HCT116 (cell line): Measurements from ENCODE around the gene LCN1. TPM values are rescaled to one million over a fixed set of nuclear protein-coding genes. Genes with fewer than 3 reads are reported as not detected.
"Not testable (repeated sequence)": the region's sequence is repeated elsewhere in the genome, so short reads cannot be mapped to it uniquely, and the experiment has no call there.

ENCODE experiments used
- ATAC-seq: fragments of 200-7000 bp; cut with Tn5 transposase; 2 replicates; pipeline ENCODE4 v1.9.1; 2020; ENCODE audit warnings: mild to moderate bottlenecking, moderate library complexity
- BruUV-seq: library from RNA; stranded (reverse); fragments of 400-500 nt; replicated peaks from 2 replicates; lab custom pipeline; 2021; lab: Mats Ljungman, UMichigan
- CTCF ChIA-PET: fragments of 300-600 bp; sonication (Branson Sonifier 250); formaldehyde crosslinking; loops from one replicate; lab custom pipeline; 2021; ENCODE audit warnings: antibody characterized with exemption; lab: Charles Lee
- POLR2A ChIA-PET: fragments of 300-600, 350-600 bp; sonication (Branson Sonifier 250); formaldehyde crosslinking; loops from one replicate; lab custom pipeline; 2021; ENCODE audit warnings: antibody characterized with exemption; lab: Charles Lee
- RAD21 ChIA-PET, 2 experiments: fragments of 300-600 bp; sonication (Branson Sonifier 250); formaldehyde crosslinking; loops; one replicate each; lab custom pipeline; 2023; ENCODE audit warnings: low total read pairs in 2 of 2; ENCODE audit not compliant: uncharacterized antibody in 2 of 2, unreplicated experiment in 2 of 2, low non-redundant PET in 1 of 2; lab: Charles Lee
- DNase-seq: peaks from one replicate; pipeline ENCODE4 v3.0.0-alpha.2; 2010; ENCODE audit warnings: low read depth, low spot score
- H2AFZ ChIP-seq: fragments of 200-600 bp; shearing (Covaris generic), sonication (generic); 2 replicates; pipeline ENCODE4 v1.6.1; 2017; ENCODE audit warnings: low read depth, mixed run types, mixed read lengths, antibody characterized with exemption, low read length; ENCODE audit not compliant: poor library complexity, severe bottlenecking
- H3K27ac ChIP-seq: 2 replicates; pipeline ENCODE4 v1.5.1; 2012; ENCODE audit warnings: low read depth, low read length
- H3K27me3 ChIP-seq: fragments of 200-600 bp; sonication (generic); 2 replicates; pipeline ENCODE4 v1.6.1; 2016; ENCODE audit warnings: mixed run types, low read length, mixed read lengths; ENCODE audit not compliant: insufficient read depth
- H3K36me3 ChIP-seq, 2 experiments: fragments of 200-500 bp in 1 of 2; fragments of 200-600 bp in 1 of 2; sonication (Bioruptor generic) in 1 of 2; sonication (generic) in 1 of 2; 2 replicates each; pipeline versions ENCODE4 v1.5.1 to v1.6.1; 2014 to 2016; ENCODE audit warnings: low read length in 2 of 2, inconsistent platforms in 1 of 2, mixed read lengths in 1 of 2, mixed run types in 1 of 2; ENCODE audit not compliant: insufficient read depth in 2 of 2, control insufficient read depth in 1 of 2
- H3K4me1 ChIP-seq, 2 experiments: fragments of 200-600 bp in 1 of 2; sonication (generic) in 1 of 2; 2 replicates each; pipeline versions ENCODE4 v1.5.1 to v1.6.1; 2012 to 2017; ENCODE audit warnings: low read length in 2 of 2, inconsistent platforms in 1 of 2, mild to moderate bottlenecking in 1 of 2, mixed read lengths in 1 of 2, mixed run types in 1 of 2, moderate library complexity in 1 of 2; ENCODE audit not compliant: insufficient read depth in 2 of 2, control insufficient read depth in 1 of 2
- H3K4me2 ChIP-seq: fragments of 200-600 bp; sonication (generic); 2 replicates; pipeline ENCODE4 v1.6.1; 2017; ENCODE audit warnings: mixed run types, low read length, mixed read lengths
- H3K4me3 ChIP-seq, 2 experiments: fragments of 200-600 bp in 1 of 2; sonication (generic) in 1 of 2; replicated peaks in 1 of 2; 2 replicates each; pipeline ENCODE4 v1.5.1; 2011 to 2016; ENCODE audit warnings: low read length in 2 of 2, control low read depth in 1 of 2, low read depth in 1 of 2, mild to moderate bottlenecking in 1 of 2, mixed read lengths in 1 of 2, mixed run types in 1 of 2
- H3K79me2 ChIP-seq: fragments of 200-600 bp; sonication (generic); 2 replicates; pipeline ENCODE4 v1.6.1; 2017; ENCODE audit warnings: mild to moderate bottlenecking, mixed run types, low read length, moderate library complexity, mixed read lengths; ENCODE audit not compliant: insufficient read depth
- H3K9ac ChIP-seq: fragments of 200-600 bp; sonication (generic); 2 replicates; pipeline ENCODE4 v1.6.1; 2016; ENCODE audit warnings: low read length, mixed read lengths
- H3K9me2 ChIP-seq: fragments of 200-600 bp; sonication (generic), shearing (Covaris generic); 2 replicates; pipeline ENCODE4 v1.6.1; 2017; ENCODE audit warnings: mixed run types, mild to moderate bottlenecking, moderate library complexity; ENCODE audit not compliant: insufficient read depth
- H3K9me3 ChIP-seq, 2 experiments: fragments of 200-500 bp in 1 of 2; fragments of 200-600 bp in 1 of 2; sonication (Bioruptor generic) in 1 of 2; sonication (generic) in 1 of 2; 2 replicates each; pipeline ENCODE4 v1.6.1; 2014 to 2017; ENCODE audit warnings: low read length in 2 of 2, mixed read lengths in 2 of 2, inconsistent platforms in 1 of 2, low read depth in 1 of 2, mild to moderate bottlenecking in 1 of 2, mixed run types in 1 of 2, moderate library complexity in 1 of 2; ENCODE audit not compliant: control insufficient read depth in 1 of 2, insufficient read depth in 1 of 2
- H4K20me1 ChIP-seq: fragments of 200-600 bp; sonication (generic), shearing (Covaris generic); 2 replicates; pipeline ENCODE4 v1.6.1; 2017; ENCODE audit warnings: mixed run types, mild to moderate bottlenecking, moderate library complexity; ENCODE audit not compliant: insufficient read depth
- CEBPB ChIP-seq: IDR thresholded peaks from 2 replicates; pipeline ENCODE4 v1.6.1; 2012; ENCODE audit warnings: low read depth
- CTCF ChIP-seq, 3 experiments: fragments of 200-600 bp in 1 of 3; sonication (generic) in 1 of 3; IDR thresholded peaks in 2 of 3; conservative IDR thresholded peaks in 1 of 3; 2 replicates each; pipeline ENCODE4 v1.5.1; 2012 to 2017; ENCODE audit warnings: low read depth in 2 of 3, low read length in 2 of 3, antibody characterized with exemption in 1 of 3, borderline replicate concordance in 1 of 3, control low read depth in 1 of 3, mild to moderate bottlenecking in 1 of 3, mixed read lengths in 1 of 3, mixed run types in 1 of 3, moderate library complexity in 1 of 3; ENCODE audit not compliant: insufficient read depth in 1 of 3
- EGR1 ChIP-seq: IDR thresholded peaks from 2 replicates; pipeline ENCODE4 v1.6.1; 2012; ENCODE audit warnings: low read depth
- EZH2 ChIP-seq: fragments of 200-600 bp; sonication (generic); IDR thresholded peaks from 2 replicates; pipeline ENCODE4 v1.6.1; 2017; ENCODE audit warnings: antibody characterized with exemption, mixed run types
- RAD21 ChIP-seq: IDR thresholded peaks from 2 replicates; pipeline ENCODE4 v1.6.1; 2012; ENCODE audit warnings: low read depth, mild to moderate bottlenecking
- REST ChIP-seq: IDR thresholded peaks from 2 replicates; pipeline ENCODE4 v1.6.1; 2012; ENCODE audit warnings: low read depth
- SIN3A ChIP-seq: IDR thresholded peaks from 2 replicates; pipeline ENCODE4 v1.6.1; 2012; ENCODE audit warnings: low read depth
- SRF ChIP-seq: IDR thresholded peaks from 2 replicates; pipeline ENCODE4 v1.6.1; 2012; ENCODE audit warnings: low read depth
- TCF7L2 ChIP-seq: IDR thresholded peaks from 2 replicates; pipeline ENCODE4 v1.7.0; 2011; ENCODE audit warnings: borderline replicate concordance, inconsistent platforms; ENCODE audit not compliant: insufficient read depth, insufficient read length; ENCODE audit errors: extremely low read depth
- YY1 ChIP-seq: IDR thresholded peaks from 2 replicates; pipeline ENCODE4 v1.6.1; 2011; ENCODE audit warnings: low read length, low read depth, moderate library complexity, mild to moderate bottlenecking; ENCODE audit not compliant: insufficient replicate concordance; ENCODE audit errors: extremely low read depth
- intact Hi-C: fragments of 100-400 bp; cut with micrococcal nuclease; formaldehyde crosslinking; loops from 2 replicates; pipeline ENCODE4 v1.10.0; 2022
- total RNA-seq: library from RNA; stranded (reverse); gene quantifications from one replicate; pipeline ENCODE4 v1.2.1, GENCODE V29; 2021; ENCODE audit not compliant: unreplicated experiment
- TF ChIP-seq, protein P1 (sequence below): IDR thresholded peaks from 2 replicates; pipeline ENCODE4 v1.6.1; 2012

The LCN1 gene
- total RNA-seq, 1 experiment from 2014 or later: not detected

DNA sequence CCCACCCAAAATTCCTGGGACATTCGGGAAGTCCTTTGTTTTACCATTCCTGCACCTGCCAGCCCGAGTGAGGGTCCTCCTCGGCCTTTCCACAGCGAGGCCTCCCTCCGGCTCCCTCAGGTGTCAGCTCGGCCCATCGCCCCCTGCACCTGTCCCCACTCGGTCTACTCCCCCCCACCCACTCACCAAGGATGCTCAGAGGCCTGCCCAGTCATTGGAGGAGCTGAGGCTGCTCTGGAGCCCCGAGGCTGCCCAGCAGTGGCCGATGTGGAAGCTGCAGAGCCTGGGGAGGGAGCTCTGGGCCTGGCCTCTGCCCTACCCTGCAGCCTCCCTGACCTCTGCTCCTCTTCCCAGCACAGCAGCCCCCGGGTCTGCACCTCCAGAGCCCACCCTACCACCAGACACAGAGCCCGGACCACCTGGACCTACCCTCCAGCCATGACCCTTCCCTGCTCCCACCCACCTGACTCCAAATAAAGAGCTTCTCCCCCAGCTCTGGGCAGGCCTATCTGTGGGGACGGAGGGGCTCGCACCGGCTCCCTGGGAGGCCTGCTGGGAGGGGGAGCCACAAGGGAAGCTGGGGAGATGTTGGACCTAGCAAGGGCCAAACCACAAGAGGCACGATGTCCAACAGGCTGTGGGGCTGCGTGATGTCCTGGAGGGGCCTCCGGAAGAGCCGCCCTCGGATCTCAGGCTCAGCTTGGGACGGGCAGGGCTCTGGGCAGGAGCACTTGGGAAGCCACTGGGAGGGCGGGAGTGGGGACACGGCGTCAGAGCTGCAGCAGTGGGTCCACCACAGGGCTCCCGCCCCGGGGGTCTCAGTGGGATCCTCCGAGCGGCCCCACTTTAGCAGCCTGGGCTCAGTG lies 28.5 kb downstream of the LCN1 start:
- H3K4me1 ChIP-seq, DNase-seq, CTCF ChIA-PET, BruUV-seq, ATAC-seq, POLR2A ChIA-PET, H3K27ac ChIP-seq, H3K9me2 ChIP-seq, H3K79me2 ChIP-seq, H3K9me3 ChIP-seq, RAD21 ChIA-PET, H4K20me1 ChIP-seq, H3K9ac ChIP-seq, H3K4me3 ChIP-seq, H3K27me3 ChIP-seq, H3K4me2 ChIP-seq, H3K36me3 ChIP-seq, H2AFZ ChIP-seq, intact Hi-C loops: not testable (repeated sequence)

GRCh38 chr9:135550344-135550918 lies 29.2 kb downstream of the LCN1 start:
- ChIA-PET RAD21 (no interaction called here), POLR2A (no interaction called here), CTCF (no interaction called here)
- no peak for TF ChIP-seq YY1
- TF ChIP-seq CTCF (IDR thresholded peaks at IDR 0.05 in 2 of 3, conservative IDR thresholded peaks at IDR 0.05 in 1 of 3; ENCODE audit: borderline replicate concordance in 1 of 3, insufficient read depth in 1 of 3, low read depth in 2 of 3, low read length in 2 of 3): no peak
- TF ChIP-seq TCF7L2: no peak
- TF ChIP-seq SRF: no peak
- TF ChIP-seq SIN3A: no peak
- TF ChIP-seq REST: no peak
- TF ChIP-seq RAD21: no peak
- TF ChIP-seq, protein P1, sequence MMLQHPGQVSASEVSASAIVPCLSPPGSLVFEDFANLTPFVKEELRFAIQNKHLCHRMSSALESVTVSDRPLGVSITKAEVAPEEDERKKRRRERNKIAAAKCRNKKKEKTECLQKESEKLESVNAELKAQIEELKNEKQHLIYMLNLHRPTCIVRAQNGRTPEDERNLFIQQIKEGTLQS: no peak
- TF ChIP-seq EZH2: no peak
- TF ChIP-seq EGR1: no peak
- no peak for TF ChIP-seq CEBPB
- H3K79me2 ChIP-seq: no peaks in the 10 kb centered on the region
- intact Hi-C loops: no loop called here
- H2AFZ ChIP-seq: no peak overlapping the region
- H3K36me3 ChIP-seq: no peaks in the 10 kb centered on the region
- H3K4me1 ChIP-seq: no peaks in the 10 kb centered on the region
- no peaks in the 10 kb centered on the region for H3K9me3 ChIP-seq
- no peak overlapping the region for H3K4me2 ChIP-seq
- no TSS peak for BruUV-seq
- no peaks in the 10 kb centered on the region for H4K20me1 ChIP-seq
- no peak overlapping the region for H3K27ac ChIP-seq
- ATAC-seq: no peak
- 0 out of 2 replicates have a peak, but pooled peaks cover 2% of the 10 kb centered on the region for H3K27me3 ChIP-seq
- no peak overlapping the region for H3K9ac ChIP-seq
- DNase-seq: no peak
- no peaks in the 10 kb centered on the region for H3K9me2 ChIP-seq
- no peak overlapping the region for H3K4me3 ChIP-seq
